Skin epidermis (tissue), 12 donors: Measurements from ENCODE around the gene XRCC1.

Experiments used
- H3K27ac ChIP-seq, 21 experiments: fragments of 200-600 bp; sonication (generic) in 11 of 21; one replicate each; pipeline ENCODE4 v1.5.0; 2020; ENCODE audit warnings: mild to moderate bottlenecking in 3 of 21, inconsistent platforms in 2 of 21, moderate library complexity in 2 of 21
- H3K4me3 ChIP-seq, 7 experiments: fragments of 200-600 bp; sonication (generic) in 2 of 7; one replicate each; pipeline ENCODE4 v1.5.0; 2020; ENCODE audit warnings: inconsistent platforms in 2 of 7, mild to moderate bottlenecking in 2 of 7, moderate library complexity in 1 of 7

The XRCC1 gene

GRCh38 chr19:43575156-43575950 lies at the start of gene XRCC1, which contains the start of gene PINLYP:
Gene XRCC1 (minus strand): TSS chr19:43575527. CDS start chr19:43575458, 69 bp downstream.
Gene PINLYP (plus strand): TSS chr19:43575801. CDS start chr19:43577192, 1,391 bp downstream.
- peak within 1 kb of the TSS; percentile 69 to 89 (median 86) for H3K4me3 ChIP-seq

GRCh38 chr19:43624933-43625332 lies 49.6 kb upstream of the XRCC1 start:
- Histone ChIP-seq H3K4me3 (no peak overlapping the region), H3K27ac (peak overlapping the region in 1 of 21 experiments; percentile 38)

More at GRCh38 chr19:43575156-43575950, at the start of gene XRCC1, which contains the start of gene PINLYP:
- peak within 1 kb of the TSS; percentile 80 to 93 (median 89) for H3K27ac ChIP-seq

- Histone ChIP-seq H3K4me3 (no peak overlapping the region), H3K27ac (no peak overlapping the region)
Observed at GRCh38 chr19:43623889-43624670, 48.8 kb upstream of the XRCC1 start.

GRCh38 chr19:43622956-43623355 lies 47.6 kb upstream of the XRCC1 start:
- H3K4me3 ChIP-seq = no peak overlapping the region
- no peak overlapping the region for H3K27ac ChIP-seq

- no peak overlapping the region for H3K27ac ChIP-seq
- H3K4me3 ChIP-seq = no peak overlapping the region
Observed at GRCh38 chr19:43622070-43622469, 46.7 kb upstream of the XRCC1 start.

- Histone ChIP-seq H3K4me3 (peak overlapping the region; percentile 52 to 86 (median 63)), H3K27ac (peak overlapping the region in 20 of 21 experiments; percentile 69 to 97 (median 92))
Observed at GRCh38 chr19:43620061-43621001, 45.0 kb upstream of the XRCC1 start.

GRCh38 chr19:43619262-43620060 lies 44.1 kb upstream of the XRCC1 start, which contains the start of gene ZNF428:
Gene ZNF428 (minus strand): TSS chr19:43619629. CDS start chr19:43614304, 5,325 bp downstream.
- peak within 1 kb of the TSS; percentile 59 to 97 (median 92) for H3K27ac ChIP-seq
- peak within 1 kb of the TSS; percentile 52 to 86 (median 63) for H3K4me3 ChIP-seq

GRCh38 chr19:43618921-43619261 lies 43.6 kb upstream of the XRCC1 start:
- peak overlapping the region; percentile 59 to 97 (median 92) for H3K27ac ChIP-seq
- H3K4me3 ChIP-seq = peak overlapping the region; percentile 52 to 86 (median 63)

GRCh38 chr19:43616954-43617353 lies 41.6 kb upstream of the XRCC1 start:
- no peak overlapping the region for H3K4me3 ChIP-seq
- no peak overlapping the region for H3K27ac ChIP-seq

GRCh38 chr19:43616306-43616705 lies 41.0 kb upstream of the XRCC1 start:
- Histone ChIP-seq H3K27ac (no peak overlapping the region), H3K4me3 (no peak overlapping the region)

GRCh38 chr19:43612374-43612773 lies 37.0 kb upstream of the XRCC1 start:
- Histone ChIP-seq H3K4me3 (no peak overlapping the region), H3K27ac (no peak overlapping the region)

- peak within 1 kb of the TSS in 1 of 21 experiments; percentile 17 for H3K27ac ChIP-seq
- H3K4me3 ChIP-seq = no peak within 1 kb of the TSS
Observed at GRCh38 chr19:43611788-43612187, 36.5 kb upstream of the XRCC1 start, which contains the start of gene SRRM5. Gene SRRM5 (plus strand): TSS chr19:43612088. CDS start chr19:43612122, 34 bp downstream.

GRCh38 chr19:43610493-43610892 lies 35.2 kb upstream of the XRCC1 start:
- no peak overlapping the region for H3K4me3 ChIP-seq
- peak overlapping the region in 1 of 21 experiments; percentile 17 for H3K27ac ChIP-seq

GRCh38 chr19:43609872-43610271 lies 34.5 kb upstream of the XRCC1 start:
- H3K4me3 ChIP-seq = no peak overlapping the region
- no peak overlapping the region for H3K27ac ChIP-seq

- H3K27ac ChIP-seq = peak overlapping the region in 11 of 21 experiments; percentile 12 to 67 (median 42)
- H3K4me3 ChIP-seq = no peak overlapping the region
Observed at GRCh38 chr19:43607238-43608205, 32.2 kb upstream of the XRCC1 start.

- Histone ChIP-seq H3K4me3 (no peak overlapping the region), H3K27ac (peak overlapping the region in 13 of 21 experiments; percentile 12 to 67 (median 46))
Observed at GRCh38 chr19:43606569-43607229, 31.4 kb upstream of the XRCC1 start.
